ENCODE measurements around the gene TRMT112. TPM values are rescaled to one million over a fixed set of nuclear protein-coding genes. Genes with fewer than 3 reads are reported as not detected.

TRMT112 gene
- total and polyA plus RNA-seq, 2 experiments from 2014 or later: 298 to 927 TPM

DNA sequence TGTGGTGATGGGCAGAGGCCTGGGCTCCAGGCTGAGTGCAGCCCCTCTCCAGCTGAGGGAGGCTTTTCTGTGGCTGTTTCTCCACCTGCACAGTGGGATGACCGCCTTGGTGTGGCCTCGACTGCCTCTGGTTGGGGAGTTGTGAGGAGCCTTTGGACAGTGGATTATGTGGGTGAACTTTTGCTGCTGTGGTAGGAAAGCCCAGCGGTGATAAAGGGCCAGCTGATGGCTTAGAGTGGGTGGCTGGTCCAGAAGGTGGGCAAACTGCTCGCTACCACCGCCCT is 13.4 kb downstream of the TRMT112 start:
- H3K9me3 Mint-ChIP-seq: no peaks in the 10 kb centered on the region; the same call in 2 of the 3 replicates
- H3K9me2 ChIP-seq (ENCODE audit: insufficient read depth): no peaks in the 10 kb centered on the region
- DNase-seq (ENCODE audit: low spot score) (no peak), ATAC-seq (no peak)
- peak overlapping the region; percentile 100; the same call in 1 of the 2 replicates for H3K27ac Mint-ChIP-seq
- H3K27me3 Mint-ChIP-seq (ENCODE audit: insufficient read depth, low read depth, poor library complexity): peaks cover 49% of the 10 kb centered on the region
- peaks cover 13% of the 10 kb centered on the region for H3F3A ChIP-seq (replicated peaks; ENCODE audit: low read depth)
- peaks cover 13% of the 10 kb centered on the region; the same call in 1 of the 2 replicates for H3K4me1 ChIP-seq (ENCODE audit: insufficient read depth)
- H3K4me3 Mint-ChIP-seq: peak overlapping the region; percentile 90
- H4K20me1 ChIP-seq (replicated peaks; ENCODE audit: insufficient read depth): peaks cover 3% of the 10 kb centered on the region; the same call in 1 of the 2 replicates
- peak overlapping the region; percentile 96 for H3K4me2 ChIP-seq
- peak overlapping the region; percentile 80 for H3K4me3 ChIP-seq
- H2AFZ ChIP-seq: no peak overlapping the region
- no peaks in the 10 kb centered on the region for H3K36me3 ChIP-seq (ENCODE audit: insufficient read depth)
- H3K27ac ChIP-seq (ENCODE audit: low read depth): no peak overlapping the region
- H3K27me3 ChIP-seq (ENCODE audit: insufficient read depth): peaks cover 44% of the 10 kb centered on the region
- H3K79me2 ChIP-seq (replicated peaks; ENCODE audit: insufficient read depth): peaks cover 18% of the 10 kb centered on the region
- peaks cover 17% of the 10 kb centered on the region for H3K4me1 Mint-ChIP-seq
- TF ChIP-seq CREB1 (CRISPR knock-in tag; IDR thresholded peaks at IDR 0.05; ENCODE audit: low read depth) (no peak), STAT1 (IDR thresholded peaks at IDR 0.05; ENCODE audit: unreplicated experiment) (no peak), NANOG (IDR thresholded peaks at IDR 0.05; ENCODE audit: borderline replicate concordance) (no peak), EZH2phosphoT487 (IDR thresholded peaks at IDR 0.05; ENCODE audit: unreplicated experiment) (no peak), ZNF331 (CRISPR knock-in tag; IDR thresholded peaks at IDR 0.05; ENCODE audit: low read depth) (no peak), ZNF114 (CRISPR knock-in tag; IDR thresholded peaks at IDR 0.05) (no peak), EZH2 (IDR thresholded peaks at IDR 0.05; ENCODE audit: low read depth, unreplicated experiment) (no peak), POLR2AphosphoS5 (IDR thresholded peaks at IDR 0.05; ENCODE audit: low read depth) (no peak), JUNB (IDR thresholded peaks at IDR 0.05; ENCODE audit: unreplicated experiment) (no peak)
- TF ChIP-seq, protein P1, sequence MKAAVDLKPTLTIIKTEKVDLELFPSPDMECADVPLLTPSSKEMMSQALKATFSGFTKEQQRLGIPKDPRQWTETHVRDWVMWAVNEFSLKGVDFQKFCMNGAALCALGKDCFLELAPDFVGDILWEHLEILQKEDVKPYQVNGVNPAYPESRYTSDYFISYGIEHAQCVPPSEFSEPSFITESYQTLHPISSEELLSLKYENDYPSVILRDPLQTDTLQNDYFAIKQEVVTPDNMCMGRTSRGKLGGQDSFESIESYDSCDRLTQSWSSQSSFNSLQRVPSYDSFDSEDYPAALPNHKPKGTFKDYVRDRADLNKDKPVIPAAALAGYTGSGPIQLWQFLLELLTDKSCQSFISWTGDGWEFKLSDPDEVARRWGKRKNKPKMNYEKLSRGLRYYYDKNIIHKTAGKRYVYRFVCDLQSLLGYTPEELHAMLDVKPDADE (IDR thresholded peaks at IDR 0.05): no peak
- TF ChIP-seq, protein P2, sequence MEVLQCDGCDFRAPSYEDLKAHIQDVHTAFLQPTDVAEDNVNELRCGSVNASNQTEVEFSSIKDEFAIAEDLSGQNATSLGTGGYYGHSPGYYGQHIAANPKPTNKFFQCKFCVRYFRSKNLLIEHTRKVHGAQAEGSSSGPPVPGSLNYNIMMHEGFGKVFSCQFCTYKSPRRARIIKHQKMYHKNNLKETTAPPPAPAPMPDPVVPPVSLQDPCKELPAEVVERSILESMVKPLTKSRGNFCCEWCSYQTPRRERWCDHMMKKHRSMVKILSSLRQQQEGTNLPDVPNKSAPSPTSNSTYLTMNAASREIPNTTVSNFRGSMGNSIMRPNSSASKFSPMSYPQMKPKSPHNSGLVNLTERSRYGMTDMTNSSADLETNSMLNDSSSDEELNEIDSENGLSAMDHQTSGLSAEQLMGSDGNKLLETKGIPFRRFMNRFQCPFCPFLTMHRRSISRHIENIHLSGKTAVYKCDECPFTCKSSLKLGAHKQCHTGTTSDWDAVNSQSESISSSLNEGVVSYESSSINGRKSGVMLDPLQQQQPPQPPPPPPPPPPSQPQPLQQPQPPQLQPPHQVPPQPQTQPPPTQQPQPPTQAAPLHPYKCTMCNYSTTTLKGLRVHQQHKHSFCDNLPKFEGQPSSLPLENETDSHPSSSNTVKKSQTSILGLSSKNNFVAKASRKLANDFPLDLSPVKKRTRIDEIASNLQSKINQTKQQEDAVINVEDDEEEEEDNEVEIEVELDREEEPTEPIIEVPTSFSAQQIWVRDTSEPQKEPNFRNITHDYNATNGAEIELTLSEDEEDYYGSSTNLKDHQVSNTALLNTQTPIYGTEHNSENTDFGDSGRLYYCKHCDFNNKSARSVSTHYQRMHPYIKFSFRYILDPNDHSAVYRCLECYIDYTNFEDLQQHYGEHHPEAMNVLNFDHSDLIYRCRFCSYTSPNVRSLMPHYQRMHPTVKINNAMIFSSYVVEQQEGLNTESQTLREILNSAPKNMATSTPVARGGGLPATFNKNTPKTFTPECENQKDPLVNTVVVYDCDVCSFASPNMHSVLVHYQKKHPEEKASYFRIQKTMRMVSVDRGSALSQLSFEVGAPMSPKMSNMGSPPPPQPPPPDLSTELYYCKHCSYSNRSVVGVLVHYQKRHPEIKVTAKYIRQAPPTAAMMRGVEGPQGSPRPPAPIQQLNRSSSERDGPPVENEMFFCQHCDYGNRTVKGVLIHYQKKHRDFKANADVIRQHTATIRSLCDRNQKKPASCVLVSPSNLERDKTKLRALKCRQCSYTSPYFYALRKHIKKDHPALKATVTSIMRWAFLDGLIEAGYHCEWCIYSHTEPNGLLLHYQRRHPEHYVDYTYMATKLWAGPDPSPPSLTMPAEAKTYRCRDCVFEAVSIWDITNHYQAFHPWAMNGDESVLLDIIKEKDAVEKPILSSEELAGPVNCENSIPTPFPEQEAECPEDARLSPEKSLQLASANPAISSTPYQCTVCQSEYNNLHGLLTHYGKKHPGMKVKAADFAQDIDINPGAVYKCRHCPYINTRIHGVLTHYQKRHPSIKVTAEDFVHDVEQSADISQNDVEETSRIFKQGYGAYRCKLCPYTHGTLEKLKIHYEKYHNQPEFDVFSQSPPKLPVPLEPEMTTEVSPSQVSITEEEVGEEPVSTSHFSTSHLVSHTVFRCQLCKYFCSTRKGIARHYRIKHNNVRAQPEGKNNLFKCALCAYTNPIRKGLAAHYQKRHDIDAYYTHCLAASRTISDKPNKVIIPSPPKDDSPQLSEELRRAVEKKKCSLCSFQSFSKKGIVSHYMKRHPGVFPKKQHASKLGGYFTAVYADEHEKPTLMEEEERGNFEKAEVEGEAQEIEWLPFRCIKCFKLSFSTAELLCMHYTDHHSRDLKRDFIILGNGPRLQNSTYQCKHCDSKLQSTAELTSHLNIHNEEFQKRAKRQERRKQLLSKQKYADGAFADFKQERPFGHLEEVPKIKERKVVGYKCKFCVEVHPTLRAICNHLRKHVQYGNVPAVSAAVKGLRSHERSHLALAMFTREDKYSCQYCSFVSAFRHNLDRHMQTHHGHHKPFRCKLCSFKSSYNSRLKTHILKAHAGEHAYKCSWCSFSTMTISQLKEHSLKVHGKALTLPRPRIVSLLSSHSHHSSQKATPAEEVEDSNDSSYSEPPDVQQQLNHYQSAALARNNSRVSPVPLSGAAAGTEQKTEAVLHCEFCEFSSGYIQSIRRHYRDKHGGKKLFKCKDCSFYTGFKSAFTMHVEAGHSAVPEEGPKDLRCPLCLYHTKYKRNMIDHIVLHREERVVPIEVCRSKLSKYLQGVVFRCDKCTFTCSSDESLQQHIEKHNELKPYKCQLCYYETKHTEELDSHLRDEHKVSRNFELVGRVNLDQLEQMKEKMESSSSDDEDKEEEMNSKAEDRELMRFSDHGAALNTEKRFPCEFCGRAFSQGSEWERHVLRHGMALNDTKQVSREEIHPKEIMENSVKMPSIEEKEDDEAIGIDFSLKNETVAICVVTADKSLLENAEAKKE (CRISPR knock-in tag; IDR thresholded peaks at IDR 0.05): no peak
- TF ChIP-seq, protein P3, sequence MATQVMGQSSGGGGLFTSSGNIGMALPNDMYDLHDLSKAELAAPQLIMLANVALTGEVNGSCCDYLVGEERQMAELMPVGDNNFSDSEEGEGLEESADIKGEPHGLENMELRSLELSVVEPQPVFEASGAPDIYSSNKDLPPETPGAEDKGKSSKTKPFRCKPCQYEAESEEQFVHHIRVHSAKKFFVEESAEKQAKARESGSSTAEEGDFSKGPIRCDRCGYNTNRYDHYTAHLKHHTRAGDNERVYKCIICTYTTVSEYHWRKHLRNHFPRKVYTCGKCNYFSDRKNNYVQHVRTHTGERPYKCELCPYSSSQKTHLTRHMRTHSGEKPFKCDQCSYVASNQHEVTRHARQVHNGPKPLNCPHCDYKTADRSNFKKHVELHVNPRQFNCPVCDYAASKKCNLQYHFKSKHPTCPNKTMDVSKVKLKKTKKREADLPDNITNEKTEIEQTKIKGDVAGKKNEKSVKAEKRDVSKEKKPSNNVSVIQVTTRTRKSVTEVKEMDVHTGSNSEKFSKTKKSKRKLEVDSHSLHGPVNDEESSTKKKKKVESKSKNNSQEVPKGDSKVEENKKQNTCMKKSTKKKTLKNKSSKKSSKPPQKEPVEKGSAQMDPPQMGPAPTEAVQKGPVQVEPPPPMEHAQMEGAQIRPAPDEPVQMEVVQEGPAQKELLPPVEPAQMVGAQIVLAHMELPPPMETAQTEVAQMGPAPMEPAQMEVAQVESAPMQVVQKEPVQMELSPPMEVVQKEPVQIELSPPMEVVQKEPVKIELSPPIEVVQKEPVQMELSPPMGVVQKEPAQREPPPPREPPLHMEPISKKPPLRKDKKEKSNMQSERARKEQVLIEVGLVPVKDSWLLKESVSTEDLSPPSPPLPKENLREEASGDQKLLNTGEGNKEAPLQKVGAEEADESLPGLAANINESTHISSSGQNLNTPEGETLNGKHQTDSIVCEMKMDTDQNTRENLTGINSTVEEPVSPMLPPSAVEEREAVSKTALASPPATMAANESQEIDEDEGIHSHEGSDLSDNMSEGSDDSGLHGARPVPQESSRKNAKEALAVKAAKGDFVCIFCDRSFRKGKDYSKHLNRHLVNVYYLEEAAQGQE (IDR thresholded peaks at IDR 0.05; ENCODE audit: unreplicated experiment): no peak
- TF ChIP-seq, protein P4, sequence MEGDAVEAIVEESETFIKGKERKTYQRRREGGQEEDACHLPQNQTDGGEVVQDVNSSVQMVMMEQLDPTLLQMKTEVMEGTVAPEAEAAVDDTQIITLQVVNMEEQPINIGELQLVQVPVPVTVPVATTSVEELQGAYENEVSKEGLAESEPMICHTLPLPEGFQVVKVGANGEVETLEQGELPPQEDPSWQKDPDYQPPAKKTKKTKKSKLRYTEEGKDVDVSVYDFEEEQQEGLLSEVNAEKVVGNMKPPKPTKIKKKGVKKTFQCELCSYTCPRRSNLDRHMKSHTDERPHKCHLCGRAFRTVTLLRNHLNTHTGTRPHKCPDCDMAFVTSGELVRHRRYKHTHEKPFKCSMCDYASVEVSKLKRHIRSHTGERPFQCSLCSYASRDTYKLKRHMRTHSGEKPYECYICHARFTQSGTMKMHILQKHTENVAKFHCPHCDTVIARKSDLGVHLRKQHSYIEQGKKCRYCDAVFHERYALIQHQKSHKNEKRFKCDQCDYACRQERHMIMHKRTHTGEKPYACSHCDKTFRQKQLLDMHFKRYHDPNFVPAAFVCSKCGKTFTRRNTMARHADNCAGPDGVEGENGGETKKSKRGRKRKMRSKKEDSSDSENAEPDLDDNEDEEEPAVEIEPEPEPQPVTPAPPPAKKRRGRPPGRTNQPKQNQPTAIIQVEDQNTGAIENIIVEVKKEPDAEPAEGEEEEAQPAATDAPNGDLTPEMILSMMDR (conservative IDR thresholded peaks at IDR 0.05; ENCODE audit: low read depth in 2 of 2): no peak
- peaks cover 6% of the 10 kb centered on the region; the same call in 2 of the 3 replicates for H3K36me3 Mint-ChIP-seq (ENCODE audit: low read depth)

Measured in GM23338 (cell line).